Measurements from ENCODE around the gene SDC3.

SDC3 gene

GRCh38 chr1:30830537-30830936 is 78.0 kb downstream of the SDC3 start:
- no peak for DNase-seq (ENCODE audit: low read depth in 1 of 2, low spot score in 1 of 2)
- TF ChIP-seq SPI1 (IDR thresholded peaks at IDR 0.05; ENCODE audit: borderline replicate concordance, low read depth) (no peak), GABPA (IDR thresholded peaks at IDR 0.05; ENCODE audit: low read depth) (no peak), POLR2AphosphoS5 (IDR thresholded peaks at IDR 0.05; ENCODE audit: low read depth) (no peak)
- TF ChIP-seq, protein P1, sequence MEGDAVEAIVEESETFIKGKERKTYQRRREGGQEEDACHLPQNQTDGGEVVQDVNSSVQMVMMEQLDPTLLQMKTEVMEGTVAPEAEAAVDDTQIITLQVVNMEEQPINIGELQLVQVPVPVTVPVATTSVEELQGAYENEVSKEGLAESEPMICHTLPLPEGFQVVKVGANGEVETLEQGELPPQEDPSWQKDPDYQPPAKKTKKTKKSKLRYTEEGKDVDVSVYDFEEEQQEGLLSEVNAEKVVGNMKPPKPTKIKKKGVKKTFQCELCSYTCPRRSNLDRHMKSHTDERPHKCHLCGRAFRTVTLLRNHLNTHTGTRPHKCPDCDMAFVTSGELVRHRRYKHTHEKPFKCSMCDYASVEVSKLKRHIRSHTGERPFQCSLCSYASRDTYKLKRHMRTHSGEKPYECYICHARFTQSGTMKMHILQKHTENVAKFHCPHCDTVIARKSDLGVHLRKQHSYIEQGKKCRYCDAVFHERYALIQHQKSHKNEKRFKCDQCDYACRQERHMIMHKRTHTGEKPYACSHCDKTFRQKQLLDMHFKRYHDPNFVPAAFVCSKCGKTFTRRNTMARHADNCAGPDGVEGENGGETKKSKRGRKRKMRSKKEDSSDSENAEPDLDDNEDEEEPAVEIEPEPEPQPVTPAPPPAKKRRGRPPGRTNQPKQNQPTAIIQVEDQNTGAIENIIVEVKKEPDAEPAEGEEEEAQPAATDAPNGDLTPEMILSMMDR (IDR thresholded peaks at IDR 0.05; ENCODE audit: insufficient read depth, low read length) = no peak
- TF ChIP-seq, protein P2, sequence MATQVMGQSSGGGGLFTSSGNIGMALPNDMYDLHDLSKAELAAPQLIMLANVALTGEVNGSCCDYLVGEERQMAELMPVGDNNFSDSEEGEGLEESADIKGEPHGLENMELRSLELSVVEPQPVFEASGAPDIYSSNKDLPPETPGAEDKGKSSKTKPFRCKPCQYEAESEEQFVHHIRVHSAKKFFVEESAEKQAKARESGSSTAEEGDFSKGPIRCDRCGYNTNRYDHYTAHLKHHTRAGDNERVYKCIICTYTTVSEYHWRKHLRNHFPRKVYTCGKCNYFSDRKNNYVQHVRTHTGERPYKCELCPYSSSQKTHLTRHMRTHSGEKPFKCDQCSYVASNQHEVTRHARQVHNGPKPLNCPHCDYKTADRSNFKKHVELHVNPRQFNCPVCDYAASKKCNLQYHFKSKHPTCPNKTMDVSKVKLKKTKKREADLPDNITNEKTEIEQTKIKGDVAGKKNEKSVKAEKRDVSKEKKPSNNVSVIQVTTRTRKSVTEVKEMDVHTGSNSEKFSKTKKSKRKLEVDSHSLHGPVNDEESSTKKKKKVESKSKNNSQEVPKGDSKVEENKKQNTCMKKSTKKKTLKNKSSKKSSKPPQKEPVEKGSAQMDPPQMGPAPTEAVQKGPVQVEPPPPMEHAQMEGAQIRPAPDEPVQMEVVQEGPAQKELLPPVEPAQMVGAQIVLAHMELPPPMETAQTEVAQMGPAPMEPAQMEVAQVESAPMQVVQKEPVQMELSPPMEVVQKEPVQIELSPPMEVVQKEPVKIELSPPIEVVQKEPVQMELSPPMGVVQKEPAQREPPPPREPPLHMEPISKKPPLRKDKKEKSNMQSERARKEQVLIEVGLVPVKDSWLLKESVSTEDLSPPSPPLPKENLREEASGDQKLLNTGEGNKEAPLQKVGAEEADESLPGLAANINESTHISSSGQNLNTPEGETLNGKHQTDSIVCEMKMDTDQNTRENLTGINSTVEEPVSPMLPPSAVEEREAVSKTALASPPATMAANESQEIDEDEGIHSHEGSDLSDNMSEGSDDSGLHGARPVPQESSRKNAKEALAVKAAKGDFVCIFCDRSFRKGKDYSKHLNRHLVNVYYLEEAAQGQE (IDR thresholded peaks at IDR 0.05; ENCODE audit: insufficient replicate concordance, low read depth) = no peak
- peaks cover 14% of the 10 kb centered on the region for H3K27me3 ChIP-seq (ENCODE audit: insufficient read depth, poor library complexity, severe bottlenecking)
- H3K27ac ChIP-seq (replicated peaks) = no peak overlapping the region
- no peak overlapping the region for H3K4me3 ChIP-seq (replicated peaks; ENCODE audit: insufficient read depth, low read length)

GRCh38 chr1:30829889-30830288 is 78.7 kb downstream of the SDC3 start:
- peaks cover 18% of the 10 kb centered on the region for H3K27me3 ChIP-seq (ENCODE audit: insufficient read depth, poor library complexity, severe bottlenecking)
- no peak overlapping the region for H3K4me3 ChIP-seq (replicated peaks; ENCODE audit: insufficient read depth, low read length)
- H3K27ac ChIP-seq (replicated peaks) = no peak overlapping the region
- DNase-seq (ENCODE audit: low read depth in 1 of 2, low spot score in 1 of 2) = no peak
- no peak for TF ChIP-seq GABPA (IDR thresholded peaks at IDR 0.05; ENCODE audit: low read depth)
- TF ChIP-seq, protein P2 (IDR thresholded peaks at IDR 0.05; ENCODE audit: insufficient replicate concordance, low read depth) = no peak
- TF ChIP-seq, protein P1 (IDR thresholded peaks at IDR 0.05; ENCODE audit: insufficient read depth, low read length) = no peak
- no peak for TF ChIP-seq POLR2AphosphoS5 (IDR thresholded peaks at IDR 0.05; ENCODE audit: low read depth)
- TF ChIP-seq SPI1 (IDR thresholded peaks at IDR 0.05; ENCODE audit: borderline replicate concordance, low read depth) = no peak

- Histone ChIP-seq H3K27ac (replicated peaks) (no peak overlapping the region), H3K27me3 (ENCODE audit: insufficient read depth, poor library complexity, severe bottlenecking) (peaks cover 13% of the 10 kb centered on the region), H3K4me3 (replicated peaks; ENCODE audit: insufficient read depth, low read length) (peak overlapping the region; percentile 26)
- no peak for DNase-seq (ENCODE audit: low read depth in 1 of 2, low spot score in 1 of 2)
- TF ChIP-seq GABPA (IDR thresholded peaks at IDR 0.05; ENCODE audit: low read depth) (no peak), SPI1 (IDR thresholded peaks at IDR 0.05; ENCODE audit: borderline replicate concordance, low read depth) (no peak), POLR2AphosphoS5 (IDR thresholded peaks at IDR 0.05; ENCODE audit: low read depth) (no peak)
- TF ChIP-seq, protein P2 (IDR thresholded peaks at IDR 0.05; ENCODE audit: insufficient replicate concordance, low read depth) = no peak
- TF ChIP-seq, protein P1 (IDR thresholded peaks at IDR 0.05; ENCODE audit: insufficient read depth, low read length) = no peak
Measured at GRCh38 chr1:30824736-30825429, 83.7 kb downstream of the SDC3 start.

All from HL-60 (cell line).